ENCODE data around the gene KAT8.

KAT8 gene

GRCh38 chr16:31117384-31118222 is at the start of gene KAT8:
TSS of gene KAT8 (plus strand) at chr16:31117664. CDS start at chr16:31117682, 18 bp downstream.
- peak; percentile 98 for DNase-seq (ENCODE audit: low spot score)

- no peak for DNase-seq (ENCODE audit: low spot score)
Measured at GRCh38 chr16:31071861-31072260, 45.6 kb upstream of the KAT8 start.

GRCh38 chr16:31072540-31073141 is 44.8 kb upstream of the KAT8 start:
- DNase-seq (ENCODE audit: low spot score): peak; percentile 42

- DNase-seq (ENCODE audit: low spot score): peak; percentile 88
Measured at GRCh38 chr16:31073142-31073969, 44.1 kb upstream of the KAT8 start.

GRCh38 chr16:31073970-31074813 is 43.3 kb upstream of the KAT8 start, which contains the start of the genes ZNF646 and ZNF668:
TSS of gene ZNF646 (plus strand) at chr16:31074422. CDS start at chr16:31076325, 1,903 bp downstream.
TSS of gene ZNF668 (minus strand) at chr16:31074240. CDS start at chr16:31064459, 9,781 bp downstream.
- peak; percentile 96 for DNase-seq (ENCODE audit: low spot score)

- DNase-seq (ENCODE audit: low spot score): no peak
Measured at GRCh38 chr16:31074814-31075183, 42.7 kb upstream of the KAT8 start.

- DNase-seq (ENCODE audit: low spot score): no peak
Measured at GRCh38 chr16:31076319-31076718, 41.1 kb upstream of the KAT8 start.

GRCh38 chr16:31077024-31077423 is 40.4 kb upstream of the KAT8 start:
- DNase-seq (ENCODE audit: low spot score): no peak

- no peak for DNase-seq (ENCODE audit: low spot score)
Measured at GRCh38 chr16:31077592-31078396, 39.7 kb upstream of the KAT8 start.

GRCh38 chr16:31078597-31079341 is 38.7 kb upstream of the KAT8 start:
- DNase-seq (ENCODE audit: low spot score): no peak

- no peak for DNase-seq (ENCODE audit: low spot score)
Measured at GRCh38 chr16:31079342-31079944, 38.0 kb upstream of the KAT8 start.

GRCh38 chr16:31080035-31080629 is 37.3 kb upstream of the KAT8 start:
- DNase-seq (ENCODE audit: low spot score): no peak

- no peak for DNase-seq (ENCODE audit: low spot score)
Measured at GRCh38 chr16:31080756-31081419, 36.6 kb upstream of the KAT8 start.

GRCh38 chr16:31081428-31082351 is 35.8 kb upstream of the KAT8 start:
- no peak for DNase-seq (ENCODE audit: low spot score)

- DNase-seq (ENCODE audit: low spot score): no peak
Measured at GRCh38 chr16:31082368-31083045, 35.0 kb upstream of the KAT8 start.

- no peak for DNase-seq (ENCODE audit: low spot score)
Measured at GRCh38 chr16:31083081-31083480, 34.4 kb upstream of the KAT8 start.

- no peak for DNase-seq (ENCODE audit: low spot score)
Measured at GRCh38 chr16:31083556-31083955, 33.9 kb upstream of the KAT8 start.
